ENCODE data around the gene CBFA2T3.

CBFA2T3 gene

GRCh38 chr16:88853325-88853941 is 123.6 kb downstream of the CBFA2T3 start:
- Histone ChIP-seq H3K79me1 (replicated peaks; ENCODE audit: low read length, poor library complexity, severe bottlenecking) (peaks cover 46% of the 10 kb centered on the region), H3K27me3 (ENCODE audit: control insufficient read depth in 1 of 2, insufficient read depth in 1 of 2, low read length in 2 of 2) (no peaks in the 10 kb centered on the region), H3K23ac (ENCODE audit: low read length in 2 of 2) (no peak overlapping the region), H2AFZ (ENCODE audit: low read depth, low read length) (no peak overlapping the region), H2BK12ac (ENCODE audit: low read length in 2 of 2) (no peak overlapping the region), H2BK5ac (ENCODE audit: low read depth, low read length, poor library complexity, severe bottlenecking) (no peak overlapping the region), H3K36me3 (ENCODE audit: control insufficient read depth in 1 of 2, insufficient read depth in 2 of 2, low read depth in 1 of 2, low read length in 2 of 2) (peaks cover 13 to 49% of the 10 kb centered on the region in 2 experiments), H2AK5ac (ENCODE audit: low read length, severe bottlenecking) (no peak overlapping the region), H4K91ac (ENCODE audit: low read length) (no peak overlapping the region), H3K4me3 (ENCODE audit: insufficient read depth in 1 of 2, low read depth in 1 of 2, low read length in 2 of 2) (no peak overlapping the region), H3K9ac (ENCODE audit: low read length) (no peak overlapping the region), H3K4me1 (ENCODE audit: control insufficient read depth, insufficient read depth, low read depth, low read length) (peaks cover 20% of the 10 kb centered on the region), H3K27ac (ENCODE audit: low read length, poor library complexity, severe bottlenecking) (no peak overlapping the region), H2BK120ac (ENCODE audit: low read depth, low read length) (no peak overlapping the region), H3K4ac (ENCODE audit: low read depth in 1 of 2, low read length in 2 of 2) (no peak overlapping the region), H3K4me2 (ENCODE audit: low read length, poor library complexity, severe bottlenecking) (no peak overlapping the region), H3K18ac (ENCODE audit: low read depth in 1 of 2, low read length in 2 of 2) (no peak overlapping the region), H3K14ac (ENCODE audit: low read length in 2 of 2) (peak overlapping the region in 1 of 2 experiments; percentile 35), H4K8ac (ENCODE audit: low read length) (no peak overlapping the region), H3K9me3 (ENCODE audit: control insufficient read depth, low read length) (no peaks in the 10 kb centered on the region), H2BK15ac (ENCODE audit: low read depth, poor library complexity, severe bottlenecking) (no peak overlapping the region)
- WGBS = 76% methylated on average over 17 of the region's 17 CpGs
- DNase-seq = peak; percentile 53

GRCh38 chr16:88851616-88852015 is 125.4 kb downstream of the CBFA2T3 start:
- Histone ChIP-seq H2BK120ac (ENCODE audit: low read depth, low read length) (no peak overlapping the region), H4K8ac (ENCODE audit: low read length) (no peak overlapping the region), H3K79me1 (replicated peaks; ENCODE audit: low read length, poor library complexity, severe bottlenecking) (peaks cover 50% of the 10 kb centered on the region), H3K14ac (ENCODE audit: low read length in 2 of 2) (no peak overlapping the region), H3K18ac (ENCODE audit: low read depth in 1 of 2, low read length in 2 of 2) (no peak overlapping the region), H3K4ac (ENCODE audit: low read depth in 1 of 2, low read length in 2 of 2) (no peak overlapping the region), H4K91ac (ENCODE audit: low read length) (no peak overlapping the region), H3K23ac (ENCODE audit: low read length in 2 of 2) (no peak overlapping the region), H3K4me3 (ENCODE audit: insufficient read depth in 1 of 2, low read depth in 1 of 2, low read length in 2 of 2) (no peak overlapping the region), H3K36me3 (ENCODE audit: control insufficient read depth in 1 of 2, insufficient read depth in 2 of 2, low read depth in 1 of 2, low read length in 2 of 2) (peaks cover 18 to 60% of the 10 kb centered on the region in 2 experiments), H3K4me1 (ENCODE audit: control insufficient read depth, insufficient read depth, low read depth, low read length) (peaks cover 17% of the 10 kb centered on the region), H2AFZ (ENCODE audit: low read depth, low read length) (no peak overlapping the region), H3K27me3 (ENCODE audit: control insufficient read depth in 1 of 2, insufficient read depth in 1 of 2, low read length in 2 of 2) (no peaks in the 10 kb centered on the region), H3K4me2 (ENCODE audit: low read length, poor library complexity, severe bottlenecking) (no peak overlapping the region), H2BK12ac (ENCODE audit: low read length in 2 of 2) (no peak overlapping the region), H2BK15ac (ENCODE audit: low read depth, poor library complexity, severe bottlenecking) (no peak overlapping the region), H3K9me3 (ENCODE audit: control insufficient read depth, low read length) (no peaks in the 10 kb centered on the region), H2BK5ac (ENCODE audit: low read depth, low read length, poor library complexity, severe bottlenecking) (no peak overlapping the region), H2AK5ac (ENCODE audit: low read length, severe bottlenecking) (no peak overlapping the region), H3K27ac (ENCODE audit: low read length, poor library complexity, severe bottlenecking) (no peak overlapping the region), H3K9ac (ENCODE audit: low read length) (no peak overlapping the region)
- DNase-seq = no peak
- WGBS = 94% methylated on average over 19 of the region's 19 CpGs

GRCh38 chr16:88850531-88851199 is 126.3 kb downstream of the CBFA2T3 start:
- 95% methylated on average over 33 of the region's 33 CpGs for WGBS
- DNase-seq = no peak

GRCh38 chr16:88848557-88848956 is 128.4 kb downstream of the CBFA2T3 start:
- no peak for DNase-seq
- peaks cover 4% of the 10 kb centered on the region for H3K4me1 ChIP-seq (ENCODE audit: control insufficient read depth, insufficient read depth, low read depth, low read length)
- no peak overlapping the region for H3K4ac ChIP-seq (ENCODE audit: low read depth in 1 of 2, low read length in 2 of 2)
- no peak overlapping the region for H3K14ac ChIP-seq (ENCODE audit: low read length in 2 of 2)
- no peaks in the 10 kb centered on the region for H3K27me3 ChIP-seq (ENCODE audit: control insufficient read depth in 1 of 2, insufficient read depth in 1 of 2, low read length in 2 of 2)
- H3K79me1 ChIP-seq (replicated peaks; ENCODE audit: low read length, poor library complexity, severe bottlenecking) = peaks cover 32% of the 10 kb centered on the region
- no peak overlapping the region for H2BK15ac ChIP-seq (ENCODE audit: low read depth, poor library complexity, severe bottlenecking)
- H3K18ac ChIP-seq (ENCODE audit: low read depth in 1 of 2, low read length in 2 of 2) = no peak overlapping the region
- no peak overlapping the region for H4K8ac ChIP-seq (ENCODE audit: low read length)
- H3K9ac ChIP-seq (ENCODE audit: low read length) = no peak overlapping the region
- H2BK120ac ChIP-seq (ENCODE audit: low read depth, low read length) = no peak overlapping the region
- H4K91ac ChIP-seq (ENCODE audit: low read length) = peak overlapping the region; percentile 58
- H2BK5ac ChIP-seq (ENCODE audit: low read depth, low read length, poor library complexity, severe bottlenecking) = no peak overlapping the region
- no peak overlapping the region for H2BK12ac ChIP-seq (ENCODE audit: low read length in 2 of 2)
- H2AFZ ChIP-seq (ENCODE audit: low read depth, low read length) = no peak overlapping the region
- WGBS = 89% methylated on average over 21 of the region's 21 CpGs
- no peak overlapping the region for H3K23ac ChIP-seq (ENCODE audit: low read length in 2 of 2)
- no peak overlapping the region for H3K4me2 ChIP-seq (ENCODE audit: low read length, poor library complexity, severe bottlenecking)
- H3K27ac ChIP-seq (ENCODE audit: low read length, poor library complexity, severe bottlenecking) = no peak overlapping the region
- H3K9me3 ChIP-seq (ENCODE audit: control insufficient read depth, low read length) = no peaks in the 10 kb centered on the region
- no peak overlapping the region for H2AK5ac ChIP-seq (ENCODE audit: low read length, severe bottlenecking)
- H3K4me3 ChIP-seq (ENCODE audit: insufficient read depth in 1 of 2, low read depth in 1 of 2, low read length in 2 of 2) = peak overlapping the region in 1 of 2 experiments; percentile 11
- H3K36me3 ChIP-seq (ENCODE audit: control insufficient read depth in 1 of 2, insufficient read depth in 2 of 2, low read depth in 1 of 2, low read length in 2 of 2) = peaks cover 18 to 50% of the 10 kb centered on the region in 2 experiments

More at GRCh38 chr16:88850531-88851199, 126.3 kb downstream of the CBFA2T3 start:
- no peaks in the 10 kb centered on the region for H3K27me3 ChIP-seq (ENCODE audit: control insufficient read depth in 1 of 2, insufficient read depth in 1 of 2, low read length in 2 of 2)
- H3K18ac ChIP-seq (ENCODE audit: low read depth in 1 of 2, low read length in 2 of 2) = no peak overlapping the region
- no peak overlapping the region for H3K4me2 ChIP-seq (ENCODE audit: low read length, poor library complexity, severe bottlenecking)
- no peak overlapping the region for H2BK5ac ChIP-seq (ENCODE audit: low read depth, low read length, poor library complexity, severe bottlenecking)
- H2BK12ac ChIP-seq (ENCODE audit: low read length in 2 of 2) = no peak overlapping the region
- no peak overlapping the region for H2AFZ ChIP-seq (ENCODE audit: low read depth, low read length)
- no peak overlapping the region for H2BK15ac ChIP-seq (ENCODE audit: low read depth, poor library complexity, severe bottlenecking)
- H3K27ac ChIP-seq (ENCODE audit: low read length, poor library complexity, severe bottlenecking) = no peak overlapping the region
- H3K4me1 ChIP-seq (ENCODE audit: control insufficient read depth, insufficient read depth, low read depth, low read length) = peaks cover 10% of the 10 kb centered on the region
- no peak overlapping the region for H3K4ac ChIP-seq (ENCODE audit: low read depth in 1 of 2, low read length in 2 of 2)
- no peak overlapping the region for H4K8ac ChIP-seq (ENCODE audit: low read length)
- H3K36me3 ChIP-seq (ENCODE audit: control insufficient read depth in 1 of 2, insufficient read depth in 2 of 2, low read depth in 1 of 2, low read length in 2 of 2) = peaks cover 18 to 56% of the 10 kb centered on the region in 2 experiments
- no peak overlapping the region for H4K91ac ChIP-seq (ENCODE audit: low read length)
- no peak overlapping the region for H3K23ac ChIP-seq (ENCODE audit: low read length in 2 of 2)
- H3K14ac ChIP-seq (ENCODE audit: low read length in 2 of 2) = no peak overlapping the region
- no peak overlapping the region for H2AK5ac ChIP-seq (ENCODE audit: low read length, severe bottlenecking)
- no peak overlapping the region for H3K9ac ChIP-seq (ENCODE audit: low read length)
- H3K4me3 ChIP-seq (ENCODE audit: insufficient read depth in 1 of 2, low read depth in 1 of 2, low read length in 2 of 2) = no peak overlapping the region
- peaks cover 44% of the 10 kb centered on the region for H3K79me1 ChIP-seq (replicated peaks; ENCODE audit: low read length, poor library complexity, severe bottlenecking)
- no peaks in the 10 kb centered on the region for H3K9me3 ChIP-seq (ENCODE audit: control insufficient read depth, low read length)
- no peak overlapping the region for H2BK120ac ChIP-seq (ENCODE audit: low read depth, low read length)

Measured in mesenchymal stem cell (in vitro differentiated cells and primary cell).